Epithelial cell of esophagus (primary cell): Measurements from ENCODE around the gene PPP1CA.

Source experiments
- DNase-seq: peaks from one replicate; pipeline ENCODE4 v3.0.0; 2010; ENCODE audit warnings: low read depth
- H3K4me3 ChIP-seq: 2 replicates; pipeline ENCODE4 v1.5.1; 2011; ENCODE audit warnings: mild to moderate bottlenecking, low read length, control low read depth
- CTCF ChIP-seq: IDR thresholded peaks from 2 replicates; pipeline ENCODE4 v1.5.1; 2011; ENCODE audit warnings: low read depth, mild to moderate bottlenecking, low read length, control low read depth, inconsistent platforms; ENCODE audit not compliant: insufficient read depth; ENCODE audit errors: missing control alignments

The PPP1CA gene

GRCh38 chr11:67349928-67350465 is 51.7 kb downstream of the PPP1CA start:
- no peak overlapping the region for H3K4me3 ChIP-seq
- no peak for TF ChIP-seq CTCF
- DNase-seq, result no peak

- no peak for TF ChIP-seq CTCF
- DNase-seq, result no peak
- H3K4me3 ChIP-seq, result no peak overlapping the region
Measured at GRCh38 chr11:67349457-67349856, 52.2 kb downstream of the PPP1CA start.

- DNase-seq, result no peak
- no peak for TF ChIP-seq CTCF
- H3K4me3 ChIP-seq, result no peak overlapping the region
Measured at GRCh38 chr11:67349036-67349435, 52.6 kb downstream of the PPP1CA start.
